Measurements from ENCODE around the gene GATA1.

Gene GATA1

DNA sequence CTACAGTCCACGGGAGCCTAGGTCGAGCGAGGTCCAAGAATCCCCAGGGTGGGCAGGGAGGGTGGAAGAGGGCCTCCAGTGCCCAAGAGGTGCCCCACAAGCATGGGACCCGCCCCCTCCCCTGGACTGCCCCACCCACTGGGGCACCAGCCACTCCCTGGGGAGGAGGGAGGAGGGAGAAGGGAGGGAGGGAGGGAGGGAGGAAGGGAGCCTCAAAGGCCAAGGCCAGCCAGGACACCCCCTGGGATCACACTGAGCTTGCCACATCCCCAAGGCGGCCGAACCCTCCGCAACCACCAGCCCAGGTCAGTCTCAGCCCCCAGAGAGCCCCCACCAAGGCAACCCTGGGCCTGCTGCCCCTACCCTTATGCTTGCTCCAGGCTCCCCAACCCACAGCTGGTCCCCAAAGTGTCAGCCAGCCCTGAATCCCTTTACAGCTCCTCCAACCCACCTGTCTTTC is at the start of gene GATA1:
GATA1 (plus strand) TSS at position 250 of the 460 bp plus-strand sequence. CDS start 4,520 bp downstream, outside the sequence.
- TF ChIP-seq, protein P1, sequence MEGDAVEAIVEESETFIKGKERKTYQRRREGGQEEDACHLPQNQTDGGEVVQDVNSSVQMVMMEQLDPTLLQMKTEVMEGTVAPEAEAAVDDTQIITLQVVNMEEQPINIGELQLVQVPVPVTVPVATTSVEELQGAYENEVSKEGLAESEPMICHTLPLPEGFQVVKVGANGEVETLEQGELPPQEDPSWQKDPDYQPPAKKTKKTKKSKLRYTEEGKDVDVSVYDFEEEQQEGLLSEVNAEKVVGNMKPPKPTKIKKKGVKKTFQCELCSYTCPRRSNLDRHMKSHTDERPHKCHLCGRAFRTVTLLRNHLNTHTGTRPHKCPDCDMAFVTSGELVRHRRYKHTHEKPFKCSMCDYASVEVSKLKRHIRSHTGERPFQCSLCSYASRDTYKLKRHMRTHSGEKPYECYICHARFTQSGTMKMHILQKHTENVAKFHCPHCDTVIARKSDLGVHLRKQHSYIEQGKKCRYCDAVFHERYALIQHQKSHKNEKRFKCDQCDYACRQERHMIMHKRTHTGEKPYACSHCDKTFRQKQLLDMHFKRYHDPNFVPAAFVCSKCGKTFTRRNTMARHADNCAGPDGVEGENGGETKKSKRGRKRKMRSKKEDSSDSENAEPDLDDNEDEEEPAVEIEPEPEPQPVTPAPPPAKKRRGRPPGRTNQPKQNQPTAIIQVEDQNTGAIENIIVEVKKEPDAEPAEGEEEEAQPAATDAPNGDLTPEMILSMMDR (IDR thresholded peaks at IDR 0.05; ENCODE audit: low read depth, low read length) = no peak
- H3K4me3 ChIP-seq (ENCODE audit: low read depth, low read length) = no peak within 1 kb of the TSS

DNA sequence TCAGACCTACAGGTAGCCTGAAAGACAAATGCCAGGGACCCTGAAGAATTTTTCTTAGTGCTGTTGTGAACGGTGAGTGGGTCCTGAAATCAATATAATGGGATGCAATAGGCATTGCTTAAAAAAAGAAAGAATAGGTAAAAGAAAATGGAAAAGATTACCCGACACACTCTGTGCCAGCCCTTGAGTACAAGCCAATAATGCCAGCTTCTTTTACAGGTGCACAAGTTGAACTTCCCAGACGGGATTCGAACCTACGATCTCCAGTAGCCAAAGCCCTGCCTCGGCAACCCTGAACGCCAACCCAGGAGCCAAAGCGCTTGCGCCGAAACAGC is 49.5 kb upstream of the GATA1 start:
- TF ChIP-seq, protein P1 (IDR thresholded peaks at IDR 0.05; ENCODE audit: low read depth, low read length) = no peak
- H3K4me3 ChIP-seq (ENCODE audit: low read depth, low read length) = peak overlapping the region; percentile 33; the same call in 1 of the 2 replicates

DNA sequence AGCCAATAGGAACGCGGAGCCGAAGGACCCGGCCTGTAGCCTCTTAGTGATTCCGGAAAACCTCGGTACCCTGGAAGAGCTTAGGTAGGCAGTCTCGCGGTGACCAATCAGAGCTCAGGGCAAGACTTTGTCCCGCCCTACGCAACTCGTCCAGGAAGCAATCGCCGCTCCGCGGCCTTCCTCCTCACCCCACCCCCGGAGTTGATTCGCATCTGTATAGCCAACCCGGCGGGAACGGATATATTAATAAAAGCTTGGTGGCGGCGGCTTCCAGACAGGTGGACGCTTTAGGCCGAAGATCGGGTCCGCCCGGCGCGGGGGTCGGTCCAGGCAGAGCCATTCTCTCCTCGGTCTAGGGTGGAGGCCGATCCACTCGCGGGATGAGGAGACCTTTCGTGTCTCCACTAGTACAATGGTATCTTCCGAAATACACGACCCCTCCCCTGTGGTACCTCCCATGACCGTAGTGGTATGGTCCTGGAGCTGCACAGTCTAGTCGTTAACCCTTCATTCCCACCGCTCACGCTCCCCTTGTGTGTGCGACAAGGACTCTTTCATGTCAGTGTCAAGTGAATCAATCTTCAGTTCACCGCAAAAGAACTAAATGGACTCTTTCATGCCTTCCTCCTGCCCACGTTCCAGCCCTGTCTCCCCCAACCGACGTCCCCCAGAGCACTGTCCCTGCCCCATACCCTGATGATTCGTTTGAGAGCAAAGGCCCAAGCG is 49.0 kb upstream of the GATA1 start:
- H3K4me3 ChIP-seq (ENCODE audit: low read depth, low read length) = peak overlapping the region; percentile 67
- TF ChIP-seq, protein P1 (IDR thresholded peaks at IDR 0.05; ENCODE audit: low read depth, low read length) = no peak

- TF ChIP-seq, protein P1 (IDR thresholded peaks at IDR 0.05; ENCODE audit: low read depth, low read length) = no peak
- peak overlapping the region; percentile 67 for H3K4me3 ChIP-seq (ENCODE audit: low read depth, low read length)
Measured at GRCh38 chrX:48737940-48738339, 48.5 kb upstream of the GATA1 start.

- no peak overlapping the region for H3K4me3 ChIP-seq (ENCODE audit: low read depth, low read length)
- TF ChIP-seq, protein P1 (IDR thresholded peaks at IDR 0.05; ENCODE audit: low read depth, low read length) = no peak
Measured at GRCh38 chrX:48741834-48742233, 44.6 kb upstream of the GATA1 start.

- no peak overlapping the region for H3K4me3 ChIP-seq (ENCODE audit: low read depth, low read length)
- TF ChIP-seq, protein P1 (IDR thresholded peaks at IDR 0.05; ENCODE audit: low read depth, low read length) = no peak
Measured at GRCh38 chrX:48745222-48745621, 41.2 kb upstream of the GATA1 start.

DNA sequence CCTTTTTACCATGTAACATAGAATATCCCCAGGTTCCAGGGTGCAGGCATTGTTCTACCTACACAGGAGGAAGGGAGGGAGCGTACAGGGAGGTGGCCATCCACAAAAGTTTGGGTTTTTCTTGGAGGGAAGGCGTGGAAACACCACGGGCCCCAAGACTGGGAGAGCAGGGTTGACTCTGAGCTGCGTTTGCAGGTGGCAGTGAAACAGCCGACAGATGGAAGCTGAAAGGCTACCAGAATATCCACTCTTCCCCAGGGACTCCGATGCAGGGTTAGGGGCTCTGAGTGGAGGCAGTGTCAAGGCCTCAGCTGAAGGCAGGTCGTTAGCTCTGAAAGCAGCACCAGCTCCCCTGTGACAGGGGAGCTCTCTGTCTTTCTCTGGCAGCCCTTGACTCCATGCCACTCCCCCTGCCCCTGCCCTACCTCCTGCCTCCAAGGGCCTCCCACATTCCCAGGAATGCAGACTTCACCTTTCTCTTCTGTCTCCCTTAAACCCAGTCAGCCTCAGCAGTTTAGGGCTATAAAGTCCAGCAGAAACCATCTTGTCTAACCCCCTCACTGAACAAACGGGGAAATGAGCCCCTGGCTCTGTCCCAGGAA is 38.9 kb upstream of the GATA1 start:
- TF ChIP-seq, protein P1 (IDR thresholded peaks at IDR 0.05; ENCODE audit: low read depth, low read length) = no peak
- H3K4me3 ChIP-seq (ENCODE audit: low read depth, low read length) = no peak overlapping the region

Measured in WI38 (cell line).